Keratinocyte (primary cell): Measurements from ENCODE around the gene STARD10.

Experiments
- CTCF ChIP-seq, 3 experiments: IDR thresholded peaks in 1 of 3; conservative IDR thresholded peaks in 1 of 3; optimal IDR thresholded peaks in 1 of 3; 2 replicates in 2 of 3; 3 replicates in 1 of 3; pipeline versions ENCODE3 to v1.5.1; 2011; ENCODE audit warnings: low read length in 3 of 3, mild to moderate bottlenecking in 3 of 3, moderate library complexity in 2 of 3, control low read depth in 1 of 3, inconsistent platforms in 1 of 3; ENCODE audit not compliant: insufficient read depth in 2 of 3; ENCODE audit errors: extremely low read depth in 1 of 3
- EZH2 ChIP-seq: IDR thresholded peaks from one replicate; pipeline ENCODE4 v1.6.1; 2012; ENCODE audit warnings: inconsistent platforms, mild to moderate bottlenecking, low read length, moderate library complexity

- TF ChIP-seq CTCF (optimal IDR thresholded peaks at IDR 0.05 in 1 of 3, IDR thresholded peaks at IDR 0.05 in 1 of 3, conservative IDR thresholded peaks at IDR 0.05 in 1 of 3; ENCODE audit: extremely low read depth in 1 of 3, insufficient read depth in 2 of 3, low read length in 3 of 3) (no peak), EZH2 (no peak)
Observed at GRCh38 chr11:72832301-72833082, 38.6 kb upstream of the STARD10 start.
